CD14-positive monocyte (primary cell): ENCODE measurements around the gene TAAR8. TPM values are rescaled to one million over a fixed set of nuclear protein-coding genes. Genes with fewer than 3 reads are reported as not detected.

ENCODE experiments used
- DNase-seq, 3 donors: peaks; one replicate each; pipeline ENCODE4 v3.0.0-alpha.2; 2011 to 2022
- H2AFZ ChIP-seq: 2 replicates; pipeline ENCODE4 v1.6.0; 2012; ENCODE audit warnings: mild to moderate bottlenecking, low read depth, low read length, inconsistent platforms; ENCODE audit not compliant: insufficient read depth, poor library complexity, severe bottlenecking
- H3K27ac ChIP-seq, 2 donors: 1 replicate in 1 of 2; 2 replicates in 1 of 2; pipeline ENCODE4 v1.5.1; 2012 to 2013; ENCODE audit warnings: low read length in 2 of 2, control low read depth in 1 of 2, inconsistent platforms in 1 of 2, low read depth in 1 of 2, mild to moderate bottlenecking in 1 of 2
- H3K27me3 ChIP-seq, 2 donors: one replicate each; pipeline versions ENCODE4 v1.6.0 to v1.6.1; 2011 to 2013; ENCODE audit warnings: low read length in 2 of 2; ENCODE audit not compliant: control insufficient read depth in 2 of 2, insufficient read depth in 2 of 2
- H3K36me3 ChIP-seq, 2 donors: replicated peaks in 1 of 2; 1 replicate in 1 of 2; 2 replicates in 1 of 2; pipeline versions ENCODE4 v1.5.1 to v1.6.1; 2012 to 2013; ENCODE audit warnings: low read length in 2 of 2, control low read depth in 1 of 2, inconsistent platforms in 1 of 2, mild to moderate bottlenecking in 1 of 2; ENCODE audit not compliant: insufficient read depth in 2 of 2, control insufficient read depth in 1 of 2
- H3K4me1 ChIP-seq, 2 donors: 1 replicate in 1 of 2; 2 replicates in 1 of 2; pipeline versions ENCODE4 v1.5.1 to v1.6.1; 2012 to 2013; ENCODE audit warnings: low read length in 2 of 2, control low read depth in 1 of 2, inconsistent platforms in 1 of 2, mild to moderate bottlenecking in 1 of 2, moderate library complexity in 1 of 2; ENCODE audit not compliant: insufficient read depth in 2 of 2, control insufficient read depth in 1 of 2
- H3K4me2 ChIP-seq: replicated peaks from 2 replicates; pipeline ENCODE3; 2012; ENCODE audit warnings: low read length, moderate library complexity, mild to moderate bottlenecking; ENCODE audit not compliant: poor library complexity, severe bottlenecking; ENCODE audit errors: extremely low read depth
- H3K4me3 ChIP-seq, 3 experiments: fragments of 200-600 bp in 1 of 3; sonication (generic) in 1 of 3; replicated peaks in 1 of 3; 1 replicate in 2 of 3; 2 replicates in 1 of 3; pipeline ENCODE4 v1.5.1; 2011 to 2013; ENCODE audit warnings: low read length in 3 of 3, mild to moderate bottlenecking in 3 of 3, control low read depth in 2 of 3, low read depth in 2 of 3, inconsistent platforms in 1 of 3, moderate library complexity in 1 of 3
- H3K79me2 ChIP-seq: 2 replicates; pipeline ENCODE4 v1.6.0; 2012; ENCODE audit warnings: mild to moderate bottlenecking, control low read depth, inconsistent platforms, low read length, moderate library complexity; ENCODE audit not compliant: insufficient read depth
- H3K9ac ChIP-seq: 2 replicates; pipeline ENCODE4 v1.6.0; 2017; ENCODE audit warnings: low read length, mild to moderate bottlenecking; ENCODE audit not compliant: insufficient read depth, poor library complexity, severe bottlenecking
- H3K9me3 ChIP-seq, 2 donors: replicated peaks in 1 of 2; 1 replicate in 1 of 2; 2 replicates in 1 of 2; pipeline versions ENCODE4 v1.5.1 to v1.6.1; 2012 to 2013; ENCODE audit warnings: low read length in 2 of 2, control low read depth in 1 of 2; ENCODE audit not compliant: control insufficient read depth in 1 of 2, insufficient read depth in 1 of 2
- H4K20me1 ChIP-seq: 2 replicates; pipeline ENCODE4 v1.6.0; 2012; ENCODE audit warnings: mild to moderate bottlenecking, low read length, control low read depth, moderate library complexity; ENCODE audit not compliant: insufficient read depth
- H3K27ac Mint-ChIP-seq, 7 donors: one replicate each; pipeline ENCODE4 v1.8.0; 2020; ENCODE audit warnings: mild to moderate bottlenecking in 7 of 7, mixed read lengths in 7 of 7, moderate library complexity in 6 of 7, inconsistent platforms in 2 of 7
- H3K27me3 Mint-ChIP-seq, 3 donors: one replicate each; pipeline ENCODE4 v1.8.0; 2021 to 2022; ENCODE audit warnings: low read depth in 3 of 3, mild to moderate bottlenecking in 3 of 3, mixed read lengths in 3 of 3, moderate library complexity in 3 of 3, inconsistent platforms in 1 of 3
- H3K36me3 Mint-ChIP-seq, 2 donors: one replicate each; pipeline ENCODE4 v1.8.0; 2020; ENCODE audit warnings: mixed read lengths in 2 of 2, inconsistent platforms in 1 of 2, mild to moderate bottlenecking in 1 of 2
- H3K4me1 Mint-ChIP-seq: one replicate; pipeline ENCODE4 v1.8.0; 2020; ENCODE audit warnings: mild to moderate bottlenecking, mixed read lengths
- H3K4me3 Mint-ChIP-seq, 2 donors: one replicate each; pipeline ENCODE4 v1.8.0; 2020; ENCODE audit warnings: mild to moderate bottlenecking in 2 of 2, mixed read lengths in 2 of 2, moderate library complexity in 1 of 2
- H3K9me3 Mint-ChIP-seq, 7 donors: one replicate each; pipeline ENCODE4 v1.8.0; 2020 to 2022; ENCODE audit warnings: mixed read lengths in 7 of 7, mild to moderate bottlenecking in 6 of 7, moderate library complexity in 6 of 7, inconsistent platforms in 2 of 7
- WGBS: methylation state at CpG from one replicate; pipeline ENCODE4 v1.1.5; 2013; ENCODE audit warnings: missing lambda C conversion rate; ENCODE audit not compliant: insufficient coverage; 5-methylcytosine and 5-hydroxymethylcytosine counted together
- intact Hi-C, 2 donors: fragments of 100-400 bp; cut with micrococcal nuclease; formaldehyde crosslinking; loops; one replicate each; pipeline versions ENCODE4 v1.15.0 to v1.15.1; 2023
- polyA plus RNA-seq, 3 donors: library from polyadenylated mRNA; depleted of rRNA in 1 of 3; unstranded in 2 of 3; stranded (reverse) in 1 of 3; fragments of 300-500 nt in 2 of 3; fragments of >200 nt in 1 of 3; fragmentation: Illumina TruSeq in 2 of 3; gene quantifications; 1 replicate in 2 of 3; 2 replicates in 1 of 3; pipeline ENCODE4 v1.2.3, GENCODE V29; 2012 to 2021
- TF ChIP-seq, protein P1 (sequence below): fragments of 200-600 bp; IDR thresholded peaks from one replicate; pipeline ENCODE4 v1.8.0; 2022; ENCODE audit warnings: antibody characterized with exemption, mild to moderate bottlenecking

The TAAR8 gene
- polyA plus RNA-seq, 3 donors, result not detected

DNA sequence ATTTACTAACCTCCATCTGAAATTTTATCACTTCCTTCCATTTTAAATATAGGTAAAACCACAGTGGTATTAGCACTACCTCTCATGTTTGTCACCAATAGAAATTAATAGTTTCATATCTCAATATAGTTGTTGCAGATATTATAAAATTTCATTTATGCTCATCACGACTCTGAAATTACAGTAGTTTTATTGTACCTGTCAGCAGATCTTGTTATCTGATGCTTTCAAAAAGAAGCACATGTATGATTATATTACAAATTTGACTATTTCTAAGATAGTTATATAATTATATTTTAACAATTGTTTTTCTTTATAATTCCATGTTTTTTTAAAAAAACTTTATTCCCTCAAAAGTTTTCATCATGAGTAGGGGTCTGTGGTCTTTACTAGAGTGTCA lies 32.2 kb downstream of the TAAR8 start:
- Mint-ChIP-seq H3K4me3 (no peak overlapping the region), H3K36me3 (no peaks in the 10 kb centered on the region), H3K4me1 (peaks cover 23% of the 10 kb centered on the region), H3K9me3 (peaks cover 0 to 12% (median 2%) of the 10 kb centered on the region in 7 donors), H3K27ac (no peak overlapping the region), H3K27me3 (peaks cover 2 to 6% (median 5%) of the 10 kb centered on the region in 3 donors)
- Histone ChIP-seq H3K27me3 (peaks cover 0 to 2% of the 10 kb centered on the region in 2 donors), H3K36me3 (no peaks in the 10 kb centered on the region), H3K79me2 (no peaks in the 10 kb centered on the region), H3K27ac (no peak overlapping the region), H3K4me3 (no peak overlapping the region), H3K4me2 (no peak overlapping the region), H3K9ac (no peak overlapping the region), H3K4me1 (peaks cover 16 to 26% of the 10 kb centered on the region in 2 donors), H2AFZ (no peak overlapping the region), H4K20me1 (no peaks in the 10 kb centered on the region), H3K9me3 (no peaks in the 10 kb centered on the region)
- no CpG with 5 or more reads among the region's 1 CpG for WGBS
- intact Hi-C loops, result no loop called here
- DNase-seq, result no peak
- TF ChIP-seq, protein P1, sequence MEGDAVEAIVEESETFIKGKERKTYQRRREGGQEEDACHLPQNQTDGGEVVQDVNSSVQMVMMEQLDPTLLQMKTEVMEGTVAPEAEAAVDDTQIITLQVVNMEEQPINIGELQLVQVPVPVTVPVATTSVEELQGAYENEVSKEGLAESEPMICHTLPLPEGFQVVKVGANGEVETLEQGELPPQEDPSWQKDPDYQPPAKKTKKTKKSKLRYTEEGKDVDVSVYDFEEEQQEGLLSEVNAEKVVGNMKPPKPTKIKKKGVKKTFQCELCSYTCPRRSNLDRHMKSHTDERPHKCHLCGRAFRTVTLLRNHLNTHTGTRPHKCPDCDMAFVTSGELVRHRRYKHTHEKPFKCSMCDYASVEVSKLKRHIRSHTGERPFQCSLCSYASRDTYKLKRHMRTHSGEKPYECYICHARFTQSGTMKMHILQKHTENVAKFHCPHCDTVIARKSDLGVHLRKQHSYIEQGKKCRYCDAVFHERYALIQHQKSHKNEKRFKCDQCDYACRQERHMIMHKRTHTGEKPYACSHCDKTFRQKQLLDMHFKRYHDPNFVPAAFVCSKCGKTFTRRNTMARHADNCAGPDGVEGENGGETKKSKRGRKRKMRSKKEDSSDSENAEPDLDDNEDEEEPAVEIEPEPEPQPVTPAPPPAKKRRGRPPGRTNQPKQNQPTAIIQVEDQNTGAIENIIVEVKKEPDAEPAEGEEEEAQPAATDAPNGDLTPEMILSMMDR, result no peak

DNA sequence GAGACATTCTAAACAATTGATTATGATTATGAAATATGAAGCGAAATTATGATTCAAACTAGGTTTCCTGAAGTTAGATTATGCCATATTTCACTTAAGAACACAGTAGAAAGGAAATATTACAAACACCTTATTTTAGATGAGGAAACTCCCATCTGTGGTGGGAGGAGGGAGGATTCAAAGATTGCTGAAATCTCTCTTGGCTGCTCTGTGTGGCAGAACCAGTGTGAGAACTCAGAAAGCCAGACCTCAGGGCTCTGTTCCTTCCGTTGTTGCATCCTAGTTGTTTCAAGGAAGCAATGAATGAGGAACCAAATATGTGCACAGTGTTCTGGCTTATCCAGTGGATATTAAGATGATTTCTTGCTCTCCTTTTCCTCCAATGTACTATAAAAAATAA lies 35.0 kb downstream of the TAAR8 start:
- Histone ChIP-seq H3K9ac (no peak overlapping the region), H3K27me3 (no peaks in the 10 kb centered on the region), H3K79me2 (no peaks in the 10 kb centered on the region), H4K20me1 (no peaks in the 10 kb centered on the region), H3K9me3 (no peaks in the 10 kb centered on the region), H3K36me3 (no peaks in the 10 kb centered on the region), H3K4me2 (peak overlapping the region; percentile 28), H2AFZ (no peak overlapping the region), H3K4me3 (no peak overlapping the region), H3K4me1 (peaks cover 23 to 32% of the 10 kb centered on the region in 2 donors), H3K27ac (peak overlapping the region in 1 of 2 donors; percentile 6)
- H3K9me3 Mint-ChIP-seq, result peaks cover 0 to 2% (median 0%) of the 10 kb centered on the region in 7 donors
- peaks cover 29% of the 10 kb centered on the region for H3K4me1 Mint-ChIP-seq
- intact Hi-C loops, result no loop called here
- no peak overlapping the region for H3K4me3 Mint-ChIP-seq
- peak; percentile 49 to 84 (median 69) for DNase-seq
- no CpG with 5 or more reads among the region's 2 CpGs for WGBS
- H3K36me3 Mint-ChIP-seq, result no peaks in the 10 kb centered on the region
- H3K27me3 Mint-ChIP-seq, result peaks cover 0 to 4% (median 0%) of the 10 kb centered on the region in 3 donors
- TF ChIP-seq, protein P1, result no peak
- peak overlapping the region in 6 of 7 donors; percentile 3 to 69 (median 54) for H3K27ac Mint-ChIP-seq
